OCI-LY3 (cell line): ENCODE results near the gene CACNA1F.
A peak's percentile ranks its signal among the peaks of the same experiment; 100 is the strongest.

Experiments
- H2AFZ ChIP-seq: fragments of 200-600, 300-600 bp; shearing (Covaris generic); 2 replicates; pipeline ENCODE4 v1.6.0; 2014; ENCODE audit warnings: antibody characterized with exemption, low read depth, low read length
- H3K27ac ChIP-seq: fragments of 200-600, 300-600 bp; sonication (generic); 2 replicates; pipeline ENCODE4 v1.5.1; 2014; ENCODE audit warnings: mild to moderate bottlenecking, low read length, moderate library complexity, mixed read lengths
- H3K27me3 ChIP-seq: fragments of 200-600, 300-600 bp; sonication (generic); 2 replicates; pipeline ENCODE4 v1.6.1; 2014; ENCODE audit warnings: low read depth, low read length, mixed read lengths
- H3K36me3 ChIP-seq: fragments of 200-600, 300-600 bp; sonication (generic); replicated peaks from 2 replicates; pipeline ENCODE3; 2014; ENCODE audit warnings: low read depth, low read length, mixed read lengths
- H3K4me1 ChIP-seq: fragments of 300-600, 200-600 bp; sonication (generic); 2 replicates; pipeline ENCODE4 v1.6.1; 2014; ENCODE audit warnings: low read length, mixed read lengths
- H3K4me2 ChIP-seq: fragments of 200-600, 300-600 bp; sonication (generic); 2 replicates; pipeline ENCODE4 v1.6.1; 2014; ENCODE audit warnings: low read length, mixed read lengths
- H3K4me3 ChIP-seq: fragments of 300-600, 200-600 bp; sonication (generic); 2 replicates; pipeline ENCODE4 v1.5.1; 2014; ENCODE audit warnings: antibody characterized with exemption, mild to moderate bottlenecking, low read length, moderate library complexity
- H3K79me2 ChIP-seq: fragments of 300-600, 200-600 bp; shearing (Covaris generic); 2 replicates; pipeline ENCODE4 v1.6.1; 2014; ENCODE audit warnings: mild to moderate bottlenecking, low read length, mixed read lengths
- H3K9ac ChIP-seq: fragments of 300-600, 200-600 bp; shearing (Covaris generic); 2 replicates; pipeline ENCODE4 v1.6.0; 2014; ENCODE audit warnings: mild to moderate bottlenecking, low read length, moderate library complexity
- H3K9me3 ChIP-seq: fragments of 200-600, 300-600 bp; shearing (Covaris generic); 2 replicates; pipeline ENCODE4 v1.6.1; 2014; ENCODE audit warnings: low read length, mixed read lengths; ENCODE audit not compliant: insufficient read depth
- H4K20me1 ChIP-seq: fragments of 200-600, 300-600 bp; sonication (generic); 2 replicates; pipeline ENCODE4 v1.6.1; 2016; ENCODE audit warnings: low read length, mixed read lengths; ENCODE audit not compliant: insufficient read depth
- CTCF ChIP-seq: fragments of 200-600, 300-600 bp; sonication (generic); IDR thresholded peaks from 2 replicates; pipeline ENCODE4 v1.5.1; 2014; ENCODE audit warnings: antibody characterized with exemption, low read length, low read depth
- EZH2phosphoT487 ChIP-seq: fragments of 200-600 bp; shearing (Covaris generic); IDR thresholded peaks from 2 replicates; pipeline ENCODE4 v1.6.1; 2018; ENCODE audit warnings: antibody characterized with exemption, mixed run types, low read depth

CACNA1F gene

GRCh38 chrX:49268702-49269009 lies 35.5 kb upstream of the CACNA1F start:
- peaks cover 6% of the 10 kb centered on the region for H3K36me3 ChIP-seq
- peak overlapping the region; percentile 99 for H3K4me3 ChIP-seq
- H3K27ac ChIP-seq, result peak overlapping the region; percentile 68
- peak overlapping the region; percentile 92 for H3K9ac ChIP-seq
- no peak for TF ChIP-seq EZH2phosphoT487
- TF ChIP-seq CTCF, result no peak
- H3K4me2 ChIP-seq, result peak overlapping the region; percentile 97
- H3K79me2 ChIP-seq, result peaks cover 30% of the 10 kb centered on the region
- H2AFZ ChIP-seq, result peak overlapping the region; percentile 52
- H3K27me3 ChIP-seq, result no peaks in the 10 kb centered on the region
- H3K4me1 ChIP-seq, result peaks cover 15% of the 10 kb centered on the region
- H4K20me1 ChIP-seq, result no peaks in the 10 kb centered on the region
- H3K9me3 ChIP-seq, result no peaks in the 10 kb centered on the region

- no peak for TF ChIP-seq CTCF
- no peak for TF ChIP-seq EZH2phosphoT487
- Histone ChIP-seq H3K36me3 (peaks cover 4% of the 10 kb centered on the region), H3K27ac (no peak overlapping the region), H3K9me3 (no peaks in the 10 kb centered on the region), H3K27me3 (no peaks in the 10 kb centered on the region), H3K4me3 (no peak overlapping the region), H4K20me1 (no peaks in the 10 kb centered on the region), H2AFZ (no peak overlapping the region), H3K79me2 (peaks cover 19% of the 10 kb centered on the region), H3K4me2 (no peak overlapping the region), H3K9ac (no peak overlapping the region), H3K4me1 (peaks cover 15% of the 10 kb centered on the region)
Observed at GRCh38 chrX:49266523-49267445, 33.6 kb upstream of the CACNA1F start.

- Histone ChIP-seq H3K4me2 (no peak within 1 kb of the TSS), H3K4me1 (peaks cover 5% of the 10 kb centered on the region), H2AFZ (no peak within 1 kb of the TSS), H3K9ac (no peak within 1 kb of the TSS), H4K20me1 (no peaks in the 10 kb centered on the region), H3K9me3 (no peaks in the 10 kb centered on the region), H3K27ac (no peak within 1 kb of the TSS), H3K27me3 (no peaks in the 10 kb centered on the region), H3K36me3 (no peaks in the 10 kb centered on the region), H3K79me2 (no peaks in the 10 kb centered on the region), H3K4me3 (no peak within 1 kb of the TSS)
- no peak for TF ChIP-seq CTCF
- TF ChIP-seq EZH2phosphoT487, result no peak
Observed at GRCh38 chrX:49264460-49264859, 31.3 kb upstream of the CACNA1F start, which contains the start of gene FOXP3. TSS of gene FOXP3 (minus strand) at chrX:49264710. CDS start at chrX:49258505, 6,205 bp downstream.

GRCh38 chrX:49263631-49264030 lies 30.5 kb upstream of the CACNA1F start:
- Histone ChIP-seq H3K4me1 (peaks cover 5% of the 10 kb centered on the region), H3K36me3 (no peaks in the 10 kb centered on the region), H4K20me1 (no peaks in the 10 kb centered on the region), H2AFZ (no peak overlapping the region), H3K27ac (no peak overlapping the region), H3K9ac (no peak overlapping the region), H3K79me2 (no peaks in the 10 kb centered on the region), H3K4me2 (no peak overlapping the region), H3K27me3 (no peaks in the 10 kb centered on the region), H3K4me3 (no peak overlapping the region), H3K9me3 (no peaks in the 10 kb centered on the region)
- TF ChIP-seq CTCF, result no peak
